ENCODE data around the gene FANCI.

Gene FANCI

DNA sequence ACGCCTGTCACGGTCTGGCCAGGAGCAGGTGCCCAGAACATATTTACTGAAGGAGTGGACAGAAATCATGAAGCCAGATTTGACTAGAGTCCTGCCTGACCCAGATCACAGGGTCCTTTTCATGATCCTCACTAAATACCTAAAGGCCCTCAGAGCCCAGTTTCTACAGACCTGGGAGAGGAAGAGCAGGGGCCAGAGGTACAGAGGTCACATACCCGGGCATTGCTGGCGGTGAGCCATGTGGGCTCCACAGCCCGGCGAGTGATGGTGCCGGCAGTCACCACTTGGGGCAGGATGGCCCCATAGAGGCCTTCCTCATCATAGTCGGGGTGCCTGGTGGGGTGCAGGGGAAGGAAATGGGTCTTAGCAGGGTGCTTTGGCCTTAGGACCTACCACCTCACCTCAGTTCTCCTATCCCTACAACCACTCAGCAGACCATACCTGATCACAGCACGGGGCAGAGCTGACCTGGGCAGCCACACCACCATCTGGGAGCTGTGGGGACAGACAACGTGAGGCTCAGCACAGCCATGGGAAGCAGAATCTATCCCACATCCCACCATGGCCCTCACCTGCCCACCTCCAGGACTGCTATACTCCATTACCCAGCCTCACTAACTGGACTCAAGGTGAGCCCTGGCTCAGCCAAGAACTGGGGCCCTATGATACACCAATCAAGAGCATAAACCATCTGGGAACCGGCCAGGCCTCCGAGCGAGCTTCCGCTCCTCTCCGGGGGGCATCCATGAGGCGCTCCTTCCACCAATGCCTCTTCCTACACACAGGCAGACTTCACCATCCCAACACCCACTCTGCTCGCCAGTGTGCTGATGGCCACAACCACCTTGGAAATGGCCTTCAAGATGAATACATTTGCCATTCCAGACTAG is 78.0 kb downstream of the FANCI start:
- no peak overlapping the region for H3K4me3 ChIP-seq (replicated peaks; ENCODE audit: low read depth, low read length)
- no peak for DNase-seq (ENCODE audit: extremely low read depth, low read depth)
- TF ChIP-seq, protein P1, sequence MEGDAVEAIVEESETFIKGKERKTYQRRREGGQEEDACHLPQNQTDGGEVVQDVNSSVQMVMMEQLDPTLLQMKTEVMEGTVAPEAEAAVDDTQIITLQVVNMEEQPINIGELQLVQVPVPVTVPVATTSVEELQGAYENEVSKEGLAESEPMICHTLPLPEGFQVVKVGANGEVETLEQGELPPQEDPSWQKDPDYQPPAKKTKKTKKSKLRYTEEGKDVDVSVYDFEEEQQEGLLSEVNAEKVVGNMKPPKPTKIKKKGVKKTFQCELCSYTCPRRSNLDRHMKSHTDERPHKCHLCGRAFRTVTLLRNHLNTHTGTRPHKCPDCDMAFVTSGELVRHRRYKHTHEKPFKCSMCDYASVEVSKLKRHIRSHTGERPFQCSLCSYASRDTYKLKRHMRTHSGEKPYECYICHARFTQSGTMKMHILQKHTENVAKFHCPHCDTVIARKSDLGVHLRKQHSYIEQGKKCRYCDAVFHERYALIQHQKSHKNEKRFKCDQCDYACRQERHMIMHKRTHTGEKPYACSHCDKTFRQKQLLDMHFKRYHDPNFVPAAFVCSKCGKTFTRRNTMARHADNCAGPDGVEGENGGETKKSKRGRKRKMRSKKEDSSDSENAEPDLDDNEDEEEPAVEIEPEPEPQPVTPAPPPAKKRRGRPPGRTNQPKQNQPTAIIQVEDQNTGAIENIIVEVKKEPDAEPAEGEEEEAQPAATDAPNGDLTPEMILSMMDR (IDR thresholded peaks at IDR 0.05; ENCODE audit: low read depth, low read length, missing control alignments) = no peak

DNA sequence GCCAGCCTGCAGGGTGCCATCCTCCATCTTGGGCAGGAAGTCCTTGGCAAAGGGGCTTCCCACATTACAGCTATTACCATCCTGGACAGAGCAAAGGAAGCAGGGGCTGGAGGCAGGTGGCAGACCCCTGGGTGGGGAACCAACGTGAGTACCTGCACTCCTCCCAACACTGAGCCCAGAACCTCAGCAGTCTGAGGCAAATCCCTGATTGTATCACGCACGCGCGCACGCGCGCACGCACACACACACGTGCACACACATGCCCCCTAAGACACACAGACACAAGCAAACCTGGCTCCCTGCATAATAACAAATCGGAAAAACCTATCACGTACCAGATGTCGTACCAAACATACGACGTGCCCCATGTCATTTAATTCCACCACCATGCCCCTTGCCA is 79.0 kb downstream of the FANCI start:
- TF ChIP-seq, protein P1 (IDR thresholded peaks at IDR 0.05; ENCODE audit: low read depth, low read length, missing control alignments) = no peak
- no peak overlapping the region for H3K4me3 ChIP-seq (replicated peaks; ENCODE audit: low read depth, low read length)
- no peak for DNase-seq (ENCODE audit: extremely low read depth, low read depth)

DNA sequence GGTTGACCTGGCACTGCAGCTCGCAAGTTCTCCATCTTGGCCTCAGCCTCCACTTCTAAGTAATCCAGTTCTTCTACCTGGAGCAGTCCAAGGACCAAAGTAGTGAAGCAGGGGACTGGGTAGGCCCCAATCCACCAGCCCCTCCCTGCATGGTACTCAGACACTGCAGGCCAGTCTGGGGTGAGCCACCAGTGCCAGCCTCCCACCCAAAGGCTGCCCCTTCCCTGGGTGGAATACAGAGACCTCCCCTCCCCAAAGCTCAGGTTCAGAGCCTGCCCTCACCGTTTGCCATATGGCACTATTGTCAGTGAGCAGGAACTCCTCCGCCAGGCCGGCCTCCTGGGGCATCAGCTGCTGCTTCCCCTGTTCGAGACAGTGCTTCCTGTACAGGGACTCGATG is 80.0 kb downstream of the FANCI start:
- TF ChIP-seq, protein P1 (IDR thresholded peaks at IDR 0.05; ENCODE audit: low read depth, low read length, missing control alignments) = no peak
- DNase-seq (ENCODE audit: extremely low read depth, low read depth) = no peak
- H3K4me3 ChIP-seq (replicated peaks; ENCODE audit: low read depth, low read length) = no peak overlapping the region

DNA sequence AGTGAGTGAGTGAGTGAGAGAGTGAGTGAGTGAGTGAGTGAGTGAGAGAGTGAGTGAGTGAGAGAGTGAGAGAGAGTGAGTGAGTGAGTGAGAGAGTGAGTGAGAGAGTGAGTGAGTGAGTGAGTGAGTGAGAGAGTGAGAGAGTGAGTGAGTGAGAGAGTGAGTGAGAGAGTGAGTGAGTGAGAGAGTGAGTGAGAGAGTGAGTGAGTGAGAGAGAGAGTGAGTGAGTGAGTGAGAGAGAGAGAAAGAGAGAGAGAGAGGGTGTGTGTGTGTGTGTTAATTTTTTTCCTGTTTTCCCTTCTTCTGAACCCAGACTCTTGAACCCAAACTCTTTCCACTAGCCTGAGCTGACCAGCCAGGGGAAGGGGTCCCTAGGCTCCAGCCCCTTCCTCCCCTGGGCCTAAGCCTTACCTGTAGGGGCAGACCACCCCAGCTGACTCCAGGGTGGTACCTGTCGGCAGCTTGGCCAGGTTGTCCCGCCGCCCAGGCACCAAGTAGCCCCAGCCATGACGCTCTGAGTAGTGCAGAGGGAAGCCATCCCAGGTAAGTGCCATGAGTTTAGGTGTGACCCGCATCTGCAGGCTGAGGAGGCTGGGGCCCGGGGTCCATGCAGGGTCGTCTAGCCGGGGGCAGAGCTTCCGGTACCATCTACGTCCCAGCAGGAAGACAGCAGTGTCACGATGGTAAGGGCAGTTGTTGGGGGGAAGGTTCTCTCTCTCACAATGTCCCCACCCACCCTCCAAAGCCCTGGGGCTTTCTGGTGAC is 81.4 kb downstream of the FANCI start:
- no peak for DNase-seq (ENCODE audit: extremely low read depth, low read depth)
- no peak overlapping the region for H3K4me3 ChIP-seq (replicated peaks; ENCODE audit: low read depth, low read length)
- TF ChIP-seq, protein P1 (IDR thresholded peaks at IDR 0.05; ENCODE audit: low read depth, low read length, missing control alignments) = no peak

DNA sequence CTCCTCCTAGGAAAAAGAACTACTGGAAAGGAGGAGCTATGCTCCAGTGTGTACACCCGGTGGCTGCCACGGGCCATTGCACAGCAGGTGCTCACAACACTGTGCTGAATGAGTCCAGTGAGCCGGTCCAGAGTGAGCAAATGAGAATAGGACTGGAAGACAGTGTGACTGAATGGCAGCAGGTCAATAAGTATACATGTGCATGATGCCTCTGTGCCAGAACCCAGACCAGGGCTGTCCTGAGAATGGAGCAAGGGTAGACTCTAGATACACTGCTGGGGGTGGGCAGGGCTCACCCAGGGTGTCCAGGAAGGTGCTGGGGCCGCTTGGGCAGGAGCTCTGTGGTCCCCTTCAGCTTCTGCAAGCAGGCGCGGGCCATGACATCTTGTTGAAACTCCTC is 82.5 kb downstream of the FANCI start:
- H3K4me3 ChIP-seq (replicated peaks; ENCODE audit: low read depth, low read length) = no peak overlapping the region
- DNase-seq (ENCODE audit: extremely low read depth, low read depth) = no peak
- TF ChIP-seq, protein P1 (IDR thresholded peaks at IDR 0.05; ENCODE audit: low read depth, low read length, missing control alignments) = no peak

DNA sequence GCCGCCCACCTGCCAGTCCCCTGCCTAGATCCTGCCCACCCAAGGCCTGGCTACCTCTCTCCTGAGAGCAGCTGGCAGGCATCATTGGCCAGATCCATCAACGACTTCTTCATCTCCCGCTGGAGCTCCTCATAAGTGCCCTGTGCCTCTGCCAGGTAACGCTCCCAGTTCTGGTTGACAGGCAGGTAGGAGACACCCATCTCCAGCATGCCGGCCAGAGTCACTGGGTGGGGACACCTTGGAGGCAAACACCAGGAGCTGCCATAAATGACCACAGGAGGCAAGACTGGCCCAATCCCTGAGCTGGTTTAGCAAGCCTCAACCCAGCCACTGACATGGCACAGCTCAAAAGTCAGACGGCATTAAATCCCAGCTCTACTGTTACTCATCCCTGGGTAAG is 83.3 kb downstream of the FANCI start:
- no peak for DNase-seq (ENCODE audit: extremely low read depth, low read depth)
- no peak overlapping the region for H3K4me3 ChIP-seq (replicated peaks; ENCODE audit: low read depth, low read length)
- TF ChIP-seq, protein P1 (IDR thresholded peaks at IDR 0.05; ENCODE audit: low read depth, low read length, missing control alignments) = no peak

All from HFF-Myc (cell line).